ENCODE results near the gene RHOU.
"Not testable (repeated sequence)": the region's sequence is repeated elsewhere in the genome, so short reads cannot be mapped to it uniquely, and the experiment has no call there.

RHOU gene

GRCh38 chr1:228763561-228763960 is 28.3 kb downstream of the RHOU start:
- DNase-seq: no peak

GRCh38 chr1:228765168-228765946 is 30.1 kb downstream of the RHOU start:
- no peak for DNase-seq

- no peak for DNase-seq
Measured at GRCh38 chr1:228766788-228767187, 31.5 kb downstream of the RHOU start.

GRCh38 chr1:228767636-228768354 is 32.5 kb downstream of the RHOU start:
- no peak for DNase-seq

- DNase-seq: no peak
Measured at GRCh38 chr1:228768355-228769000, 33.2 kb downstream of the RHOU start.

- no peak for DNase-seq
Measured at GRCh38 chr1:228770779-228771223, 35.5 kb downstream of the RHOU start.

GRCh38 chr1:228772516-228773212 is 37.4 kb downstream of the RHOU start:
- DNase-seq: no peak

GRCh38 chr1:228775946-228776345 is 40.7 kb downstream of the RHOU start:
- not testable (repeated sequence) for DNase-seq

GRCh38 chr1:228776449-228776848 is 41.2 kb downstream of the RHOU start:
- no peak for DNase-seq

- DNase-seq: no peak
Measured at GRCh38 chr1:228777236-228777635, 42.0 kb downstream of the RHOU start.

- DNase-seq: no peak
Measured at GRCh38 chr1:228778026-228778425, 42.7 kb downstream of the RHOU start.

GRCh38 chr1:228778466-228778865 is 43.2 kb downstream of the RHOU start:
- no peak for DNase-seq

GRCh38 chr1:228778961-228779360 is 43.7 kb downstream of the RHOU start:
- no peak for DNase-seq

GRCh38 chr1:228781161-228781808 is 46.0 kb downstream of the RHOU start:
- no peak for DNase-seq

GRCh38 chr1:228781809-228782661 is 46.8 kb downstream of the RHOU start:
- DNase-seq: no peak

- DNase-seq: no peak
Measured at GRCh38 chr1:228782662-228783417, 47.6 kb downstream of the RHOU start.

GRCh38 chr1:228783418-228784040 is 48.2 kb downstream of the RHOU start:
- no peak for DNase-seq

- DNase-seq: no peak
Measured at GRCh38 chr1:228784181-228784580, 48.9 kb downstream of the RHOU start.

- no peak for DNase-seq
Measured at GRCh38 chr1:228785366-228786330, 50.4 kb downstream of the RHOU start.
